NCI-H510A (cell line): ENCODE results near the gene PPP1R27.

Experiments
- DNase-seq: peaks from one replicate; lab custom pipeline; 2025; lab: John Stamatoyannopoulos, UW

Gene PPP1R27

GRCh38 chr17:81821147-81821546, 13.7 kb downstream of the PPP1R27 start:
- DNase-seq: no peak

- DNase-seq: no peak
Measured at GRCh38 chr17:81819708-81820107, 15.1 kb downstream of the PPP1R27 start.

GRCh38 chr17:81817758-81818147, 17.1 kb downstream of the PPP1R27 start:
- no peak for DNase-seq

- no peak for DNase-seq
Measured at GRCh38 chr17:81815646-81815986, 19.2 kb downstream of the PPP1R27 start.

- no peak for DNase-seq
Measured at GRCh38 chr17:81814748-81815645, 19.9 kb downstream of the PPP1R27 start.

GRCh38 chr17:81813861-81814683, 20.8 kb downstream of the PPP1R27 start:
- DNase-seq: no peak

- DNase-seq: no peak
Measured at GRCh38 chr17:81813371-81813684, 21.5 kb downstream of the PPP1R27 start.

- DNase-seq: no peak
Measured at GRCh38 chr17:81812571-81813370, 22.1 kb downstream of the PPP1R27 start.

GRCh38 chr17:81811705-81812570, 22.9 kb downstream of the PPP1R27 start:
- no peak for DNase-seq

GRCh38 chr17:81810892-81811704, 23.8 kb downstream of the PPP1R27 start:
- no peak for DNase-seq

GRCh38 chr17:81810476-81810875, 24.4 kb downstream of the PPP1R27 start:
- no peak for DNase-seq

GRCh38 chr17:81809556-81809998, 25.3 kb downstream of the PPP1R27 start:
- no peak for DNase-seq

- DNase-seq: no peak
Measured at GRCh38 chr17:81808778-81809555, 25.9 kb downstream of the PPP1R27 start.

- DNase-seq: no peak
Measured at GRCh38 chr17:81807839-81808238, 27.0 kb downstream of the PPP1R27 start.

GRCh38 chr17:81807210-81807719, 27.6 kb downstream of the PPP1R27 start:
- DNase-seq: no peak

GRCh38 chr17:81806461-81807209, 28.2 kb downstream of the PPP1R27 start:
- no peak for DNase-seq

- no peak for DNase-seq
Measured at GRCh38 chr17:81805707-81806460, 29.0 kb downstream of the PPP1R27 start.
